GM18505 (cell line): ENCODE results near the gene GSTA4.
"Not testable (repeated sequence)": the region's sequence is repeated elsewhere in the genome, so short reads cannot be mapped to it uniquely, and the experiment has no call there.

Experiments used
- ATAC-seq: cut with Tn5 transposase; IDR thresholded peaks from one replicate; pipeline ENCODE4 v1.9.1; 2021; ENCODE audit not compliant: unreplicated experiment
- POLR2A ChIP-seq: IDR thresholded peaks from 4 replicates; pipeline ENCODE4 v1.6.1; 2011; ENCODE audit warnings: borderline replicate concordance; ENCODE audit not compliant: insufficient read depth, insufficient read length; ENCODE audit errors: extremely low read depth

The GSTA4 gene

DNA sequence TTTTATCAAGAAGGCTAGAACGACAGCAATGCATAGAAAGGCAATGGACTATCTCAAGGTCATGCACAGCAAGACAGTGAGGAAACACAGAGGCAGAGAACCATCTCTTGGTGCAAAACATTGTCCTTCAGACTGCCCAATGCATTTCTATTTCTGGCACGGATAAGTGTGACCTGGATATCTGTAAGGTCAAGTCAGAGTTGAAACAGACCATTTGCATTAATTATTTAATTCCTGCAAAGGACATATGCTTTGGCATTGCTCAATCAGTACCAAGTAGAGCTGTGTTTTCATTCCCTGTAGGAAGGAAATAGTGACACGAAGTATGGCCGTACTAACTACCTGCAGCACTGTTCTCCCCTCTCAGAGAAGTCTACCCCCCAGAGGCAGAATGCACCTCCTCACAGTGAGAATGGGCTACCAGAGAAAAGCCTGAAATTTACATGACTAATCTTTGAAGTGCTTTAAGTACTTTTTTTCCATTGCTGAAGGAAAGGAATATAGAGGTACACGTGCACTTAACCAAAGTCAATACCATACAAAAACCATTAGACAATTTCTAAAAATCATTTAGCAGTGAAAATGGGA lies 32.1 kb upstream of the GSTA4 start:
- no peak for ATAC-seq
- no peak for TF ChIP-seq POLR2A

DNA sequence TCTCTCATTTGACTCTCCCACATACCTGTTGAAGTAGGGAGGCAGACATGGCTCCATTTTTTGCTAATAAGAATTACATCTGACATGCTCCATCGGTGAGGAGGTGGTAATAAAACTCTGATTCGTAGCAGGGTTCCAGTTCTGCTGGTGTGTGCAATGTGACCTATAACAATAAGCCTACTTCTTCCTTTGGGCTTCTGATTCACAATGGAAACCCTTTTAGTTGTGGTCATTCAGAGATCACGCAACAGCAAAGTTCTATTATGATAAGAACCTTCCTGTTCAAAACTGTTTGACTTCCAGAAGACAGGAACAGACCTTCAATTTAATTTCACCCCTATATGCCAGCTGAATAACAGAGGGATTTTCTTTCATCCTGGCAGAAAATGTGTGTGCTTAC lies 31.4 kb upstream of the GSTA4 start:
- no peak for ATAC-seq
- TF ChIP-seq POLR2A, result no peak

DNA sequence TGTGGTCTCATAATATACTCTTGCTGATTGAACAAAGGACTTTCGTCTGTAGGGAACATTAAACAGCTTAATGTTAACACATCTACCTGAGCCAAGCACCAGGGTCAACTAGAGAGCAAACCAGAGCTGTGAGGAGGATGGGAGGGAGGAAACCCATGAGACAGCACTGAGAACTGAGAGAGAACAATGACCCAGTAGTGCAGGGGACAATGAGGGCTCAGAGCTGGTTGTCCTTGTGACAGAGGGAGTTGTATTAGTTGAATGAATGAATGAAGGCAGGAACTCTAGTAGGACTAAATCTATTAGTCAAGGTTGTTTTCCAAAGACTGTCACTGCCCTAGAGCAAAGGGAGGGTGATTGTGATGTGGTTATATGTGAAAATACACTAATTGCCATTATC lies 28.2 kb upstream of the GSTA4 start:
- no peak for TF ChIP-seq POLR2A
- ATAC-seq, result no peak

DNA sequence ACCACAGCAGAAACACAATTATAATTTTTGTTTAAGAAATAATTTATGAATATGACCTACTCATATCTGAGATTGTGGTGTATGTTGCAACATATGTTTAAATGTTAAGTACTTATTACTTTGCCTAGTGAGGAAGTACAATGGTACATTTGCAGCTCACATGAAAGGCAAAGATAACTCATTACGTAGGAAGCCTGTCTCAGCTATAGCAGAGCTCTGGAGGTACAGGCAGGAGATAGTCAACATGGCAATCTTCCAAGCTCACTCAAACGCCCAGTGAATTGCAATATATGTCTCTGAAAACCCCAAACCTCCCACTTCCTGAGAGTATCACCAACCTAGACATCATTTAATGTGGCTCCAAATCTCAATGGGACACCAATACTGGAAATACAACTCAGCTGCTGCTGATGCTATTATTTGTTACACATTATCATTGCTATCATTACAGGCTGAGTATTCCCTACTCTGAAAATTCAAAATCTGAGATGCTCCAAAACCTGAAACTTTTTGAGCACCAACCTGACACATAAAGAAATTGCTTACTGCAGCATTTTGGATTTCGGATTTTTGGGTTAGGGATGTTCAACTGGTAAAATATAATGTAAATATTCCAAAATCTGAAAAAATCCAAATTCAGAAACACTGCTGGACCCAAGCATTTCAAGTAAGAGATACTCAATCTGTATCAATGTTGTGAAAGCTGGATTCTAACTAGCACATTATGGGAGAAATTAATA lies 25.1 kb upstream of the GSTA4 start:
- no peak for TF ChIP-seq POLR2A
- ATAC-seq, result no peak

DNA sequence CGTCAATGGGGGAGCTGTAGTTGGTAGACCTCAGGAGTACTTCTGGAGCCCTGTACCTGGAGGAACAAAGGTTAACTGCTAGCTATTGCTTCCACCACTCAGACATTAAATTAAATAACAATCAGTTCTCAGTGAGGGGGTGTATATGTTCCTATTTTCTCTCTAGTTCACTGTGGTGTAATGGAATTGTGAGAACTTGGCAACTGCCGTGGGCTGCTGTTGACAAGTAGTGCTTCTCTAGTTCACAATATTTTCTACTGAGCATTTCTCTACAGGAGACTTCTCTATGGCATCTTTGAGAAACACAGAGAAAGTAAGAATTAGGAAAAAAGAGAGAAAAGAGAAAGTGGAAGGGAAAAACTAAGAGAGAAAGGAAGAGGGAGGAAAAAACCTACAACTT lies 23.4 kb upstream of the GSTA4 start:
- no peak for ATAC-seq
- TF ChIP-seq POLR2A, result no peak

DNA sequence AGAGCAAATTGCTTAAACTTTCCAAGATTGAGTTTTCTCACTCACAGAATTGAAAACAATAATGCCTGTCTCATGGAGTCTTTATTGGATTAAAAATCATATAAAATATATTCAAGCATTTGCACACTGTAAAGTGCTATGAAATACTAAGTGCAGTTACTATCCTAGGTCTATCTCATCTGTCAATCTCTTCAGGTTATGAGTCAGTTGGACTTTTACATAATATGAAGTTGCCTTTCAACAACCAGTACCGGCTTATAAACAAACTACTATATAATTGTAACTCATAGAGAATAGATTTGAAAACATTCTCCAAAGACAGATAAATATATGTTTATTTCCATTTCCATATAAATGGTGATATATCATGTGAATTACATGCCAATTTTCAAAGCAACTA lies 20.4 kb upstream of the GSTA4 start:
- no peak for ATAC-seq
- TF ChIP-seq POLR2A, result no peak

DNA sequence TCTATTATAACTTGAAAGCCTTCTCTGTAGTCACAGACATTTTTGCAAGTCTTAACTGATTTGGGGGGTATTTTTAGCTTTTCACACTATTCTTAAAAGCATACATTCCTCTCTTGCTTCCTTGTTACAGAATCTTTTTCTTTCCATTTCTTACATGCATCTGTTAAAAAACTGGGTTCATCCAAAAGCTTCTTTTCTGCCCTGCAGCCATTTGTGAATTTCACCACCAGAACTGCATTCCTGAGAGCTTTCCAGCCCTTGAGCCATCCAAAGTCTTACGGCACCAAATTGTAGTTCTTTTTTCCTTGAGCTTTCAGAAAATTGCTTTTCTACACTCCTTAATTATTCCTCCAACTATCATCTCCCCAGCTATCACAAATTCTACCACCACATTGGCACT lies 19.7 kb upstream of the GSTA4 start:
- no peak for ATAC-seq
- TF ChIP-seq POLR2A, result no peak

DNA sequence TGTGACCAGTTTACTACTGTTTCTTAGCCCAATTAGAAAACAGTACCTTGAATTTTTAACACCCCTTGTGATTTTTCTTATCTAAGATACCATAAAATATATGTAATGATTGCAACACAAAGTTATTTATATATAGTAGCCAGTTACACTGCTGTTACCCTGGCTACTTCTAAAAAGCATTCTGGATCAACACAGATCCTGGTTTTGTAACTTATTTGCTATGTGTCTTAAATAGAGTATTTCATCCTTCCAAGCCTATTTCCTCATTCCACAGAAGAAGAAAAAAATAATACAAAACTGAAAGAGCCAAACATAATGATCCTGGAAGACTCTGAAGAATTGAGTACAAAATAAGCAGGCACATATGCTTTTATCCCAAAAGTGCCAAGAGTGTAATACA lies 19.0 kb upstream of the GSTA4 start:
- no peak for TF ChIP-seq POLR2A

DNA sequence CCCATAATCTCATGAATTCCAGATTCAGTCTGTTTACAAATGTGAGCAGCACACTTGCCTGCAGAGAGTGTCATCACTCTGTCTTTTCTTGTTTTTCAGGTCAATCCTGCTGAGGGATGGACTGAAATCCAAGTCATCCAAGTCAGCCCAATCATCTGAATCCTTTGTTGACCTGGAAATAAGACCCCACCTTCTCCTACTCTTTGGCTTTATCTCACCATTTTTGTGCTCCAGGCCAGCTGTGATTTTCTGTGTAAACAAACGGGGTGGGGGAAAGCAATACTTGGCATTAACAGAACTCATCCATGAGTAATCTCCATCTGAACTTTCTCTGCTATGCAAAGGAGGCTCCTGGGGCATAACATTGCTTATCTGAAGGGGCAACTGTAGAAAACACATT lies 16.9 kb upstream of the GSTA4 start:
- TF ChIP-seq POLR2A, result no peak
- ATAC-seq, result no peak

More for the DNA sequence above, 19.0 kb upstream of the GSTA4 start:
- ATAC-seq, result no peak

DNA sequence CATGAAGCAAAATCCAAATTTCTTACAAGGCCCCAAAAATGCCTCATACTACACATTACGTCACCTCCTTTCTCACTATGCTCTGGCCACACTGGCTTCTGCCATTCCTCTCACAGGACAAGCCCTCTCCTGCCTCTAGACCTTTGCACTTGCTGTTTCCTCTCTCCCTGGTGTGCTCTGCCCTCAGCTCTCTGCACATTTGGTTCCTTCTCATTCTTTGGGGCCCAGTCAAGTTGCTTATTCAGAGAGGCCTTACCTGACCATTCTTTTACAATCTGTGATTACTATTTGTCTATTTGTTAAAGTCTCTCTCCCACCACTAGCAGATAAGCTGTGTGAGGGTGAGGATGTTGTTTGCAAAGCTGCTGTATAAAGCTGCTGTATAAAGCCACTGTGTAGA lies 15.4 kb upstream of the GSTA4 start:
- no peak for TF ChIP-seq POLR2A
- no peak for ATAC-seq

DNA sequence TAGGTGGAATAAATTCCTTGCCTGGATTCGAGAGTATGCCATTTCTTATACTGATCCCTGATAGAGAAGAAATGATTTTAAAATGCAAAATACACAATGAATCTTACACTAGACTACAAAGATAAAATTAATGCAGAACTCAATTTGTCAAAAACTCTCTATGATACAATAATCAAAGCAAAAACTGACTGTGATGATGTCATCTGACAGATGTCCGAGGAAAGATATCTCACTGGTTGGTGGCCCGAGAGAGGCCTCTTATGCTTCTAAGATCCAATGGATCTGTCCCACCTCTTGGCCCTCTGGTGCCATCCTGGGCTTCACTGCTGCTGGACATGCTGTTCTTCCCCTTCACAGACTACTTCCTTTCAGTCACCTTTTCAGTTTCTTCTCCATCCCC lies 14.4 kb upstream of the GSTA4 start:
- ATAC-seq, result no peak
- no peak for TF ChIP-seq POLR2A

DNA sequence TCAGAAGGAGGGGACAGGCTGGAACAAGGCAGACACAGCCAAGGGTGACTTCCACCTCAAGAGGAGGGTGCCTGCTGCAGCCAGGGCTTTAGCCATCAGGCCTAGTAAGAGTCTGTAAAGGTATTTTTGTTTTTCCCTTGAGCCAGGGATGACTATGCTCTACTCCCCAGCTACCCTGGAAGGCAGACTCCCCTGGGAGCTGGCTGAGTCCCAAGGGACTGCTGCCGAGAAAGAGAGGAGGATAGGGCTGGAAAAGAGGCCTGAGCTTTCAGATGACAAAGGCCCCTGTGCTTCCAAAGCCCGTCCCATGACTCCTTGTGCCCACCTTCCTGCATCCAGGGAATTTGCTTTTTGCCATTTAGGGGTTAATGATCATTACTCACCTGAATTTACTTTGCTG lies 14.0 kb upstream of the GSTA4 start:
- ATAC-seq, result no peak
- TF ChIP-seq POLR2A, result no peak

DNA sequence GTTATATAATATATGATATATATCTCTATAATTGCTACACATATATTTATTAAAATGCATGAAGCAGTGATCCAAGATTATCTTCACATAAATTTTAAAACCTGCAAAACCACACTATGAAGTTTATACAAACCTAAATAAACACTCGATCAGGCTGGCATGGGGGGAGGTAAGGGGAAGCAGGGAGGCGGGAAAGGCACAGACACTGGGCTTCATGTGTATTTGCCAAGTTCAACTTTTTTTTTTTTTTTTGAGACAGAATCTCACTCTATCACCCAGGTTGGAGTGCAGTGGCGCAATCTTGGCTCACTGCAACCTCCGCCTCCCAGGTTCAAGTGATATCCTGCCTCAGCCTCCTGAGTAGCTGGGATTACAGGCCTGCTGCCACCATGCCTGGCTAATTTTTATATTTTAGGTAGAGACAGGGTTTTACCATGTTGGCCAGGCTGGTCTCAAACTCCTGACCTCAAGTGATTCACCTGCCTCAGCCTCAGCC lies 13.2 kb upstream of the GSTA4 start:
- not testable (repeated sequence) for ATAC-seq

DNA sequence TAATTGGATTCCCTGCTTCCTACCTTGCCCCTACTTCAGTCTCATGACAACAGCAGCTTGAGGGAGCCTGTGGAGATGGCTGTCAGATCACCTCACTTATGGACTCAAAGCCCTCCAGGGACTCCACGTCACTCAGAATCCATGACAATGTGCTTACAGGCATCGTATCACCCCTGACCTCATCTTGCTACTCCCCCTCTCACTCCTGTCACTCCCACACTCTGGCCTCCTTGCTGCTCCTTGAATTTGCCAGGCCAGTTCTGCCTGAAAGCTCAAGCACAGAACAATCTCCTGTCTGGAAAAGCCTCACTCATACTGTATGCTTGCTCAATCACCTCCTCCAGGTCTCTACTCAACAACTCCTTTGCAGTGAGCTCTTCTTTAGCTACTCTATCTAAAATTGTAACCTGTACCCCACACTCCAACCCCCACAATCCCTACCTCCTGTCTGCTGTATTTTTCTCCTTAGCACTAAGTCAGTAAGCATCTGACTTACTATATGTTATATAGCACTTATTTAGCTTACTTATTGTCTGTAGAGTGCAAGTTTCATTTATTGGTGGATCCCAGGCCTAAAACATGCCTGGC lies 10.7 kb upstream of the GSTA4 start:
- no peak for ATAC-seq
- no peak for TF ChIP-seq POLR2A

DNA sequence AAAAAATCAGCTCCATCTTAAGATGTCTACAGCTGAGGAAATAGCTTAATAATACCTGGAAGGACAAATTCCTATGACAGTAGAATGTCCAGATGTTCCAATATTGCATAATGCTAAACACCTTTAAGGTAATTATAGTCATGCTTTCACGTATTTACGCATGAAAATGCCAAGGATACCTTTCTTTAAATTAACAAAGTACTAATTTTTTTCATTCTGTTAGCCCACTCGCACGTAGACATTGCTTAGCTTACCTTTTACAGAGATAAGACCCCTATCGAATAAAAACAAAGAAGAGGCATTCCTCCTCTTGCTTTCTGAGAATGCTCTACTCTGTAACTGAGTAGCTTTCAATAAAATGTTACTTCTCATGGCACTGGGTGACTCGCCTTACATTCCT lies 4.4 kb upstream of the GSTA4 start:
- TF ChIP-seq POLR2A, result no peak
- no peak for ATAC-seq

DNA sequence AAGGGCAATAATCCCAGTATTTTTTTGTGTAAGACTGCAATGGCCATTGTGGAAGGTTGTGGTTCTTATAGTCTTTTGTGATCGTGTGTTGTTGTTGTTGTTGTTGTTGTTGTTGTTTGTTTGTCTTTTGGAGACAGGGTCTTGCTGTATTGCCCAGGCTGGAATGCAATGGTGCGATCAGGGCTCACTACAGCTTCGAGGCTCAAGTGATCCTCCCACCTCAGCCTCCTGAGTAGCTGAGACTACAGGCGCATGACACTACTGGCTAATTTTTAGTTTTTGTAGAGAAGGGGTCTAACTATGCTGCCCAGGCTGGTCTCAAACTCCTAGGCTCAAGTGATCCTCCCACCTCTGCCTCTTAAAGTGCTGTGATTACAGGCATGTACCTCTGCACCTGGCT lies 3.5 kb upstream of the GSTA4 start:
- ATAC-seq, result no peak
- no peak for TF ChIP-seq POLR2A
